Frontal cortex (tissue), 4 donors: ENCODE measurements around the gene ZNF19. TPM values are rescaled to one million over a fixed set of nuclear protein-coding genes. Genes with fewer than 3 reads are reported as not detected.

Experiments
- DNase-seq, 2 donors: peaks; one replicate each; pipeline ENCODE4 v3.0.0; 2012; ENCODE audit warnings: low spot score in 2 of 2
- FAIRE-seq: peaks from 2 replicates; lab custom pipeline; 2012; peaks lifted over from hg19 to GRCh38; lab: Jason Lieb, UNC
- total RNA-seq: library from RNA; depleted of rRNA; stranded (reverse); fragments of >200 nt; gene quantifications from one replicate; pipeline ENCODE4 v1.2.3, GENCODE V29; 2014
- donor health status: control.
- donor health status: control.
- donor health status: control.

The ZNF19 gene
- total RNA-seq, 1 donor from 2014 or later: 6.5 TPM

GRCh38 chr16:71449020-71449419, 40.1 kb downstream of the ZNF19 start:
- FAIRE-seq (no peak), DNase-seq (no peak)

GRCh38 chr16:71448274-71448866, 40.8 kb downstream of the ZNF19 start:
- DNase-seq: no peak

GRCh38 chr16:71443714-71444113, 45.4 kb downstream of the ZNF19 start:
- DNase-seq (no peak), FAIRE-seq (no peak)

More at GRCh38 chr16:71448274-71448866, 40.8 kb downstream of the ZNF19 start:
- no peak for FAIRE-seq

- FAIRE-seq: no peak
- DNase-seq: no peak
These were observed 47.1 kb downstream of the ZNF19 start, which contains the start of gene TLE7 for GRCh38 chr16:71442051-71442440. TSS of gene TLE7 (minus strand) at chr16:71442054. CDS start at chr16:71433324, 8,730 bp downstream.

- FAIRE-seq (no peak), DNase-seq (no peak)
These were observed 47.6 kb downstream of the ZNF19 start for GRCh38 chr16:71441348-71442050.

GRCh38 chr16:71440669-71441347, 48.3 kb downstream of the ZNF19 start:
- no peak for FAIRE-seq

GRCh38 chr16:71439523-71439922, 49.6 kb downstream of the ZNF19 start:
- DNase-seq (no peak), FAIRE-seq (no peak)

More at GRCh38 chr16:71440669-71441347, 48.3 kb downstream of the ZNF19 start:
- no peak for DNase-seq

GRCh38 chr16:71436473-71436872, 52.7 kb downstream of the ZNF19 start:
- no peak for DNase-seq

GRCh38 chr16:71432906-71433305, 56.2 kb downstream of the ZNF19 start:
- no peak for FAIRE-seq
- no peak for DNase-seq

More at GRCh38 chr16:71436473-71436872, 52.7 kb downstream of the ZNF19 start:
- no peak for FAIRE-seq

- FAIRE-seq: no peak
- no peak for DNase-seq
These were observed 57.1 kb downstream of the ZNF19 start for GRCh38 chr16:71431991-71432390.

GRCh38 chr16:71431176-71431575, 57.9 kb downstream of the ZNF19 start:
- FAIRE-seq (no peak), DNase-seq (no peak)

GRCh38 chr16:71430744-71431143, 58.4 kb downstream of the ZNF19 start:
- DNase-seq (no peak), FAIRE-seq (no peak)

GRCh38 chr16:71429581-71429980, 59.5 kb downstream of the ZNF19 start:
- FAIRE-seq (no peak), DNase-seq (no peak)

GRCh38 chr16:71428883-71429282, 60.2 kb downstream of the ZNF19 start:
- DNase-seq (no peak), FAIRE-seq (no peak)

- DNase-seq (no peak), FAIRE-seq (no peak)
These were observed 60.7 kb downstream of the ZNF19 start for GRCh38 chr16:71428385-71428784.

- FAIRE-seq: no peak
- no peak for DNase-seq
These were observed 62.1 kb downstream of the ZNF19 start for GRCh38 chr16:71426880-71427615.

GRCh38 chr16:71426069-71426879, 62.9 kb downstream of the ZNF19 start:
- no peak for FAIRE-seq
- no peak for DNase-seq

- no peak for FAIRE-seq
These were observed 63.4 kb downstream of the ZNF19 start for GRCh38 chr16:71425746-71426068.

GRCh38 chr16:71424626-71425025, 64.5 kb downstream of the ZNF19 start:
- FAIRE-seq: no peak
- no peak for DNase-seq

More at GRCh38 chr16:71425746-71426068, 63.4 kb downstream of the ZNF19 start:
- DNase-seq: no peak

- FAIRE-seq: no peak
These were observed 65.3 kb downstream of the ZNF19 start for GRCh38 chr16:71423865-71424264.

More at GRCh38 chr16:71423865-71424264, 65.3 kb downstream of the ZNF19 start:
- DNase-seq: no peak
